HEK293T (cell line): ENCODE results near the gene CDH26.

ENCODE experiments used
- ARNT ChIP-seq: fragments of 450-650 bp; IDR thresholded peaks from 2 replicates; pipeline ENCODE4 v1.6.1; 2017; ENCODE audit warnings: mild to moderate bottlenecking
- BHLHE40 ChIP-seq: fragments of 450-650 bp; IDR thresholded peaks from 2 replicates; pipeline ENCODE4 v1.6.1; 2016; ENCODE audit warnings: mild to moderate bottlenecking, moderate library complexity, borderline replicate concordance
- CTBP1 ChIP-seq: fragments of 450-650 bp; IDR thresholded peaks from 2 replicates; pipeline ENCODE4 v1.6.1; 2016; ENCODE audit warnings: borderline replicate concordance
- HDGF ChIP-seq: fragments of 450-650 bp; IDR thresholded peaks from 2 replicates; pipeline ENCODE4 v1.6.1; 2017; ENCODE audit warnings: antibody characterized with exemption, borderline replicate concordance
- L3MBTL2 ChIP-seq: fragments of 450-650 bp; conservative IDR thresholded peaks from 2 replicates; pipeline ENCODE4 v1.6.1; 2016; ENCODE audit warnings: mild to moderate bottlenecking
- LEF1 ChIP-seq: fragments of 450-650 bp; IDR thresholded peaks from 2 replicates; pipeline ENCODE4 v1.6.1; 2017; ENCODE audit warnings: mild to moderate bottlenecking, borderline replicate concordance
- NFRKB ChIP-seq: fragments of 450-650 bp; IDR thresholded peaks from 2 replicates; pipeline ENCODE4 v1.6.1; 2016; ENCODE audit warnings: mild to moderate bottlenecking, moderate library complexity
- SUZ12 ChIP-seq: fragments of 450-650 bp; IDR thresholded peaks from 2 replicates; pipeline ENCODE4 v1.6.1; 2016; ENCODE audit warnings: mild to moderate bottlenecking
- TARDBP ChIP-seq: fragments of 450-650 bp; IDR thresholded peaks from 2 replicates; pipeline ENCODE4 v1.6.1; 2016
- ZNF384 ChIP-seq: fragments of 450-650 bp; IDR thresholded peaks from 2 replicates; pipeline ENCODE4 v1.6.1; 2016

DNA sequence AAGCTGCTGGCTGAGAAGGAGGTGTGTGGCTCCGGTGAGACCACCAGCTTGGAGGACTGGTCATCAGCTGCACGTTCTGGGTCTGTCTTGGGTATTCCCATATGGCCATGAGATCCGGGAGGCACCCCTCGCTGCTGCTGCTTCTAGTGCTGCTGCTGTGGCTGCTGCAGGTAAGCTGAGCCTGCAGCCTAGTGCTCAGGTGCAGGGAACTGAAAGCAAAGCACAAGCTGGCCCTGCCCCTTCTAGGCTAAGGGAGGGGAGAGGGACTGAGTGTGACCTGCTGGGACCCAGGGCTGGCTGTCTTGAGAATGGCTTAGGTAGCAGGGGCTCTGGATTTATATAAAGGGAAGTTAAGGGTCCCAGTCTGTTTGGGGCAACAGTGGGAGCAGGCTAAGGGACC lies 403 bp downstream of the CDH26 start:
- no peak for TF ChIP-seq TARDBP
- no peak for TF ChIP-seq CTBP1
- no peak for TF ChIP-seq L3MBTL2
- TF ChIP-seq SUZ12 = no peak
- TF ChIP-seq ARNT = no peak
- no peak for TF ChIP-seq NFRKB
- no peak for TF ChIP-seq BHLHE40
- no peak for TF ChIP-seq HDGF
- TF ChIP-seq LEF1 = no peak
- no peak for TF ChIP-seq ZNF384
